CD4-positive, alpha-beta T cell treated with Interleukin-15 for 4 hours (primary cell): Measurements from ENCODE around the gene EEPD1.

ENCODE experiments used
- DNase-seq: peaks from one replicate; pipeline ENCODE4 v3.0.0-alpha.2; 2020; ENCODE audit warnings: low spot score

The EEPD1 gene

GRCh38 chr7:36190447-36191291 lies 37.6 kb downstream of the EEPD1 start:
- DNase-seq = no peak

DNA sequence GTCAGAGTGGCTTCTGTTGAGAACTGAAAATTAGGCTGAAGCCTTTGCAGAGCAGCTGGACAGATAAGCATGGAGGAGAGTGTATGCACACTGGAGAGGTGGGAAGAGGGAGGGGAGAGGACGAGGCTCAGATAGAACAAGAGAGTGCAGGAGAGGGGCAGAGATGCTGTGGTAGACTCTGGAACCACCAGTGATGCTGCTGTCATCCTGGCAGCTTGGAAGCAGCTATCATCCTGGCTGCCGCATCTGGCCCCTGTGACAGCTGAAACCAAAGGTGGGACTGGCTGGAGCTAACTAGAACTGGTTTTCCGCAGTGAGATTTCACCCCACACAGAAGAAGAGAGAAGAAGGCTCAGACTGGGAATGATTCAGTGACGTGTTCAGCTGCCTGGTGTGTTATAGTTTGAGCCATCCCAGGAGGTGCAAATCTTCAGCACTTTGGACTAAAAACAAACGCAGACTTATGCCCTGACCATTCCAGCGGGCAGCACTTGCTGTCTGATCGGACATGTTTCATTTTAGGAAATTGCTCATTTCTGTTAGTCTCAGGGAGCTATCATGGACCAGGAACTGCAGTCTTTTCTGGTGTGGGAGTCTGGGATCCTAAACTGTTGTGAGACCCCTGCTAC lies 38.4 kb downstream of the EEPD1 start:
- no peak for DNase-seq

DNA sequence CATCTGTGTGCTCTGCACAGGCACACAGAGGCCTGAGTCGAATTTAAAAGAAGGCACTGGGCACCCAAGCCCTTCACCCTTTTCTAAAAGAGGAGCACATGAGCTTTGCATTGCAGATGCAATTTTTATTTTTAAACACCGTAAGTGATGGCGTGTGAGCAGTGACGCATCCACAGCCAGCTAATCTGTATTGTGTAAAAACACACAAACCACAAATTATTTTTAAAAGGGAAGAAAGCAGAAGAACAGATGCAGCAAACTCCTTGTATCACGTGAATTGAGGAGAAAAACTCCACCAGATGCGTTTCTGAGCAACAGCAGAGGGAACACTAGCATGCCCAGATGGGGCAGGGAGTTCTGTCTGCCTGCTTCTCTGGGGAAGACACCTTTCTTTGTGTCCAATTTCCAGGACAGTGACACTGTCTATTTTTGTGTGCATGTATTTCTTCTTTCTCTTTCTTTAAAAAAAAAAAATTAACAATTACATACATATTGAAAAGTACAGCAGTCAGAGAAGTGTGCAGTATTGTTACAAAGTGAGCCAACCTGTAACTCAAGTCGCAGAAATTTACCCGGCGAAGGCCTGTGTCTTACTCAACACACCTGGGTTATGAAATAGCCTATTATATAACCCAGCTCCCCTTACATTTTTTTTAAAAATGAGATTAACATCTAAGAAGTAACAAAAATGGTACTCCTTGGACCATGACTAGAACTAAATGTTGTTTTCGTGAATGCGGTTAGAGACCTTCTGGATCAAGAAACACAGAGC lies 39.2 kb downstream of the EEPD1 start:
- DNase-seq = no peak

DNA sequence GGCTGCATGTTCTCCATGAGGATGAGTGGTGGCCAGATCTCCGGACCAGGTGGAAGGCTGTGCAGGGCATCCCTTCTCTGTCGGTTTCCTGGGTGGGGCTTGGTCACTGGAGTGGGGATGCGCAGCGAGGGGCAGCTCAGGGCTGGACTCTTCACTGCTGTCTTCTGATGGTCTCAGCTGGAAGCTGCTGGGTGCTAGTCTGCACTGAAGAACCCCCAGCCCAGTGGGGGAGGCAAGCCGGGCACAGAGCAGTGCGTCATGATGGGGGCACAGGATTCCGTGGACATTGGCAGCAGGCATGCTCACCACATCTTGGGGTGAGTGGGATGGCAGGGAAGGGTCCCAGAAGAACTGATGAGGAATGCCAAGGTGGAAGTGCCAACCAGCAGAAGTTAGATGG lies 39.8 kb downstream of the EEPD1 start:
- no peak for DNase-seq

- peak; percentile 54 for DNase-seq
Measured at GRCh38 chr7:36198854-36199266, 45.8 kb downstream of the EEPD1 start.

- DNase-seq = no peak
Measured at GRCh38 chr7:36199329-36199728, 46.3 kb downstream of the EEPD1 start.

DNA sequence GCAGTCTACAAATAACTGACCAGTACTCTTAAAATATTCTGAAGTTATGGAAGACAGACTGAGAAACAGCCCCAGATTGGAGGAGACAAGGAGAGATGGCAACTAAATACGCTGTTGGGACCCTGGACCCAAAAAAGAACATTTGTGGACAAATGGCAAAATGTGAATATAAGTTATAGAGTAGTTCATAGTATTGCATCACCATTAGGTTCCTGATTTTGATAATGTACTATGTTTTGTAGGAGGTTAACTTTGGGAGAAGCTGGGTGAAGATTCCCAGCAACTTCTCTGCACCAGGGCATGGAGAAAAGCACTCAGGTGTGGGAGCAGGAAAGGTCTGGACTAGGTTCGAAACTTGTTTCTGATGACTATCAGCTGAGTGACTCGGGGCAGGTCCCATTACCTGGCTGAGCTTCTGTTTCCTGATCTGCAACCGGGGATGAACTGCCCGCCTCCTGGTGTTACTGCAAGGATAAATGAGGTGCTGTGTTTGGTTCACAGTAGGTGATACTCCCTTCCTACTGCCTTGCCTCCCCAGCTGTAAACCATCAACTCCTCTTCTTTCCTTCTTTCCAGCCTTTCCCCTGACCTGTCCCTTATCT lies 48.2 kb downstream of the EEPD1 start:
- DNase-seq = no peak

DNA sequence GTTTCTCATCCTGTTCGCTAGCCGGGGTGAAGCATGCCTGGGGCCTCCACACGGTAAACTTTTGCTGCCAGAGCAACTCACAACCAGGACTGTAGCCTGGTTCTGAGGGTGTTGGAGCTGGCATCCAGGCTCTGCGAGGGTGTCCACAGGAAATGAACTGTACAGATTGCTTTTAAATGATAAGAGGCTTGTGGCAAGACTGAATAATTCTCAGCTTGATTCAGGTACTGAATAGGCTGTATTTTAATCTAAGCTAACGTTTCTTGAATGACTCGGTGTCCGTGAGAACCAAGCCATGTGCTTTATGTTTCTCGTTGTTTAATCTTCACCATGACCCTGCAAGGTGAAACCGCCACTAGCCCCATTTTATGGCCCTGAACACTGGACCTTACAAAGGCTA lies 49.3 kb downstream of the EEPD1 start:
- no peak for DNase-seq

DNA sequence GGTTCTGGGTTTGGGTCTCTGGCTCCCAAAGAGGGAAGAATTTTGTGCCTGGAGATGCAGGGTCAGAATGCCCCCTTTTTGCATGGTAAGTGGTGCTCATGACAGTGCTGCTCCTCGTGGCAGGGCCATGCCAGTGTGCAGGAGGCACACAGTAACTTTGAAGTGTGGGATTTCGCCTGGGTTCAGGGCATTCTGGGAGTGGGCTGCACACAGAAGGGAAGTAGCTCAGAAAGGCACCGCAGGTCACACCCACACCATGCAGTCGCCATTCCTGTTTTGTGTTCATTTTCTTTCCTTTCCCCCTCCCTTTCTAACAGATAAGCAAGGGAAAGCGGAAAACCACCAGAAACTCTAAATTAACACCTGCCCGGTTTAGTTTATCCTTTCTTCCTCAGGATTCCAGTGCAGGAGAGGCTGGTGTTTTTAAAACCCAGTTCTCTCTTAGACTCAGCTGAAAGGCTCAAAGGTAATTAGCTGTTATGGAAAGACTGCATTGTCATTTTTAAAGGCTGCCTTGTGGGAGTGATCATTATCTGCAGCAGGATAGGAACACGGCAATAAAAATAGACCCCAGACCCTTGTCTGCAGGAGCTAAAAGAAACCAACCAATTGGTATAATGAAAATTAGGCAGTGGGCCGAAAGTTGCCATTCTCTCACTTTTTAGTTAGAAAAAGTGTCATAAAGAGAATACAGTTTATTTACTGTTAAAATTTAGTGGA lies 50.2 kb downstream of the EEPD1 start:
- no peak for DNase-seq

DNA sequence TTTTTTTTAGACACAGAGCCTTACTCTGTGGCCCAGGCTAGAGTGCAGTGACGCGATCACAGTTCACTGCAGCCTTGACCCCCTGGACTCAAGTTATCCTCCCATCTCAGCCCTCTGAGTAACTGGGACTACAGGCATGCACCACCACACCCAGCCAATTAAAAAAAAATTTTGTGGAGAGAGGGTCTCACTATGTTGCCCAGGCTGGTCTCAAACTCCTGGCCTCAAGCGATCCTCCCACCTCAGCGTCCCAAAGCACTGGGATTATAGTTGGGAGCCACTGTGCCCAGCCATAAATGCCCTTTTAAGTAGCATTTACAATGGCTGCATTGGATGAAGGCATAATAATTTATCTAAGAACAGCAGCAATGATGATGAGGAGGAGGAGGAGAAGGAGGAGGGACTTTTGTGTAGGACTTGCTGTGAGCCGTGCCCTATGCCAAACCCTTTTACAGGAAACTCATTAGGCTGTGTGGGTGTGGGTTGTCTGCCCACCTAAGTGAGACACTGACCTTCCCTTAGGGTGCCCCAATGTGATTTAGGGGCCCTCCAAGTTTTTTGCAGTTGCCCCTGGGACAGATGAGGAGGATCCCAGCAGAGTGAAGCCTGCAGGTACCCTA lies 51.1 kb downstream of the EEPD1 start:
- DNase-seq = no peak

GRCh38 chr7:36204929-36205635 lies 52.0 kb downstream of the EEPD1 start:
- no peak for DNase-seq

DNA sequence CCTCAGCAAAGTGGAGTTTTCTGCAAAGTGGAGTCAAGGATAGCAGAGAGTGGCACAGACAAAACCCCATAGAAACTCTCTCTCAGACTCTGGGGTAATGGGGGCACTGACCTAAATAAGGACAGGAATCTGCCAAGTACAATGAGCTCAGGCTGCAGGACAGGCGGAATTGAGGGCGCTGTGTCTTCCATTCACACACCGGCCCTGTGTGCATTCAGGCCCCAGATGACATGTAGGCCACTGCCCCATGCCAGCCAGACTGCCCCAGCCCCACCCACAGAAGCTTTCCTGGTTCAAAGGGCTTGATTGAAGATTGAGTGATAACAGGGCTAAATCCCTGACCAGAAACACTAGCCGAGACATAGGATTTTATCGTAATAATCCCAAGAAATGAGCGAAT lies 52.7 kb downstream of the EEPD1 start:
- DNase-seq = no peak

DNA sequence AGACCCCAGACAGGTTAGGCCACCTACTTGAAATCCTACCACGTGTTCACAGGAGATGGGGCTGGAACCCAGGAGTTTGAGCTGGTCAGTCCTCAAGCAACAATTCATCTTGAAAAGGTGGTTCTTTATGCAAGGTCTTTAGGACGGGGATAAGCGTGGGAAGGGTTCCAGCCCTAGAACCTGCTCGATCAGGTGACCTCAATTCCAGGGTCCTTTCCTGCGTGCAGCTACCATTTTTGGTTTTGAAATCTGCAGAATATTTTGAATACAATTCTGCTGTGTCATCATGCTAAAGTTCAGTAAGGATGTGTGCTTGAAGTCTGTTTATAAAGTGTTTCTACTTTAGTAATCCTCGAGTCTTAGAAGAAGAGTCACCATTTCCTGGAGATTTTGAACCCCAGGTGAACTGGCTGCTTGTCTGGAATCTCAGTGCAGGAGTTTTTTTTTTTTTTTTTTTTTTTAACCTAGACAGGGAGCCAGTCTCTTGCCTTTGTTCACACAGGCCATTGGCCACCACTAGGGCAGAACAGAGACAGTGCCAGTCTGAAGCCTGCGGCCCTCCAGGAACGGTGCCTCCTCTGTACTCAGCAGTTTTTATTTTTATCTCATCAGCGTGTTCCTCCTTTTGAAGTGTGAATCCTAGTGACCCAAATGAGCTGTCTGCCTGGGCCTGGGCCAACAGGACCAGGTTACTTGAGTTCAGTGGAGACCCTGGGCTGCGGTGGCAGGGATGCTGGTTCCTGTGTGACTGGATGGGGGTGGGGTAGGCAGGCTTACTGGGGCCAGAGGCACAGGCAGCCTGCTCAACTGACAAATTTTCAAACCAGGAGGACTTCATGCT lies 54.6 kb downstream of the EEPD1 start:
- DNase-seq = peak; percentile 52

GRCh38 chr7:36208426-36208825 lies 55.4 kb downstream of the EEPD1 start:
- DNase-seq = no peak

- DNase-seq = peak; percentile 60
Measured at GRCh38 chr7:36208997-36209813, 56.2 kb downstream of the EEPD1 start.

DNA sequence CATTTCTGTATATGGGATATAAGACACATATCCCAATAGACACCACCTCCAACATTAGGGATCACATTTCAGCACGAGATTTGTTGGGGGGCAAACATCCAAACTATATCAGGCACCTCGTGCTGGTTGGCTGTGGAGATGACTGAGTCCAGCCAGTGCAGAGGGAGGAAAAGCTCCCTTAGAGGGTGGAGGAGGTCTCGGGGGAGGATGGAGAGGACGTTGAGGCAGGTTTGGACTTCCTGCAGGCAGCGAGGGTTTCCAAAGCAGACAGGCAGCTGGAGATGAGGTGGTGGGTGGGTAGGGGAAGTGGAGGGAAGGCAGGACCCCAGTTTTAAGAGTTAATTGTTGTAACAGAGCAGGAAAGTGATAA lies 56.7 kb downstream of the EEPD1 start:
- no peak for DNase-seq

DNA sequence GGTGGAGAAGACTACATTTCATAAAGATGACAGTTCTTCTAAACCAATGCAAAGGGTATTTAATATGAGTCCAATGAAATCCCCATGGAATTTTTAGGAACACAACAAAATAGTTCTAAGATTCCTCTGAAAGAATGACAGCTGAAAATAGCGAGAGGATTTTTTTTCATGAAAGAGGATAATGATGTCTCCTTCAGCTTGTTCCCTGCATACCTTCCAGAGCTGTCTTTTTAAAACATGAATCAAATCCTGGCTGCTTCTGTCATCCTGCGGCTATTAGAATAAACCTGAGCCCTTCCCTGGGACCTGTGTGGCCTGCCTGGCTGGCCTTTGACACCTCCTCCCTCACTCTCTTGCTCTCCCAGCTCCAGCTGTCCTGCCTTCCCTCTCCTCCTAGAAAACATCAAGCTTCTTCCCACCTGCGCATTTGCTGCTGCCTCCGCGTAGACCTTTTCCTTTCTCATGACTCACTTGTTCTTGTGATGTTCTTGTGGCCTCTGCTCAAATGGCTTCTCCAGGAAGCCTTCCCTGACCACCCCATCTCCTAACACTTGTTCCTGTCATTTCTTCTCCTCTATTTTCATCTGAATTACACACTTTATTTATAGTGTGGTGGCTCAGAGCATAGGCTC lies 57.4 kb downstream of the EEPD1 start:
- no peak for DNase-seq
